Measurements from ENCODE around the gene MSI1.

- TF ChIP-seq CTCF (IDR thresholded peaks at IDR 0.05; ENCODE audit: borderline replicate concordance, extremely low read depth, low read length, poor library complexity, severe bottlenecking) (no peak), EZH2 (IDR thresholded peaks at IDR 0.05; ENCODE audit: borderline replicate concordance, low read depth, low read length, severe bottlenecking) (no peak)
Measured at GRCh38 chr12:120412421-120412820, 43.5 kb upstream of the MSI1 start.

Data from DND-41 (cell line).